Spleen (tissue), 11 donors: ENCODE measurements around the gene CEP41. TPM values are rescaled to one million over a fixed set of nuclear protein-coding genes. Genes with fewer than 3 reads are reported as not detected.

Experiments
- DNase-seq: peaks from one replicate; pipeline ENCODE4 v3.0.0-alpha.2; 2020
- H3K27ac ChIP-seq, 8 donors: fragments of 200-600 bp; sonication (generic) in 7 of 8; 1 replicate in 4 of 8; 2 replicates in 4 of 8; pipeline versions ENCODE4 v1.5.0 to v1.8.0; 2016 to 2021; ENCODE audit warnings: inconsistent platforms in 4 of 8, mild to moderate bottlenecking in 4 of 8, moderate library complexity in 1 of 8
- H3K27me3 ChIP-seq, 7 donors: fragments of 200-600 bp; sonication (generic) in 6 of 7; replicated peaks in 1 of 7; 1 replicate in 4 of 7; 2 replicates in 3 of 7; pipeline versions ENCODE4 v1.5.0 to v1.8.0; 2016 to 2021; ENCODE audit warnings: inconsistent platforms in 3 of 7, mild to moderate bottlenecking in 1 of 7
- H3K36me3 ChIP-seq, 6 donors: fragments of 200-600 bp; sonication (generic) in 5 of 6; 1 replicate in 4 of 6; 2 replicates in 2 of 6; pipeline versions ENCODE4 v1.5.0 to v1.8.0; 2016 to 2021; ENCODE audit warnings: inconsistent platforms in 2 of 6
- H3K4me1 ChIP-seq, 6 donors: fragments of 200-600 bp; sonication (generic) in 5 of 6; 1 replicate in 3 of 6; 2 replicates in 3 of 6; pipeline versions ENCODE4 v1.5.0 to v1.8.0; 2016 to 2021; ENCODE audit warnings: inconsistent platforms in 3 of 6
- H3K4me3 ChIP-seq, 8 donors: fragments of 200-600 bp; sonication (generic) in 7 of 8; 1 replicate in 4 of 8; 2 replicates in 4 of 8; pipeline versions ENCODE4 v1.5.0 to v1.8.0; 2016 to 2021; ENCODE audit warnings: inconsistent platforms in 4 of 8, mild to moderate bottlenecking in 4 of 8, moderate library complexity in 2 of 8
- H3K9me3 ChIP-seq, 8 donors: fragments of 200-600 bp; sonication (generic) in 7 of 8; 1 replicate in 4 of 8; 2 replicates in 4 of 8; pipeline versions ENCODE4 v1.5.0 to v1.8.0; 2016 to 2021; ENCODE audit warnings: inconsistent platforms in 4 of 8
- POLR2A ChIP-seq, 3 donors: fragments of 450-650 bp; IDR thresholded peaks; one replicate each; pipeline ENCODE4 v1.5.1; 2017; ENCODE audit warnings: antibody characterized with exemption in 3 of 3, mild to moderate bottlenecking in 1 of 3
- POLR2AphosphoS5 ChIP-seq, 3 donors: sonication (generic); formaldehyde crosslinking; IDR thresholded peaks; one replicate each; pipeline ENCODE4 v1.5.1; 2017; ENCODE audit warnings: antibody characterized with exemption in 3 of 3
- WGBS, 5 donors: extraction: QIAGEN DNeasy Blood & Tissue Kit in 3 of 5; methylation state at CpG; one replicate each; pipeline versions ENCODE4 v1.1.5 to v1.1.7; 2013 to 2018; 5-methylcytosine and 5-hydroxymethylcytosine counted together
- intact Hi-C: fragments of 100-400 bp; cut with DNase I; formaldehyde crosslinking; loops from one replicate; pipeline ENCODE4 v1.15.0; 2023; ENCODE audit warnings: low total_unique reads
- polyA plus RNA-seq, 3 donors: library from polyadenylated mRNA; stranded (reverse); fragments of 200-250 nt; gene quantifications; one replicate each; pipeline ENCODE4 v1.2.1, GENCODE V29; 2013
- total RNA-seq, 7 donors: library from RNA; depleted of rRNA in 3 of 7; stranded (reverse); fragments of >200 nt in 3 of 7; fragmentation: NEBNext Ultra II Directional in 4 of 7; extraction: Animal tissue kit (Norgen Biotek cat#: 25700) in 4 of 7; gene quantifications; one replicate each; pipeline versions ENCODE4 v1.1.0 to v1.2.1, GENCODE V29; 2016 to 2021
- TF ChIP-seq, protein P1 (sequence below), 11 experiments: fragments of 200-600 bp in 7 of 11; fragments of 450-650 bp in 4 of 11; sonication (generic) in 4 of 11; IDR thresholded peaks in 8 of 11; conservative IDR thresholded peaks in 3 of 11; 1 replicate in 7 of 11; 2 replicates in 4 of 11; pipeline versions ENCODE4 v1.4.0 to v1.8.0; 2016 to 2021; ENCODE audit warnings: antibody characterized with exemption in 11 of 11, inconsistent platforms in 4 of 11, mild to moderate bottlenecking in 1 of 11
- donor health status: healthy with polysubstance abuse.
- donor health status: DM: no; HTN: no; CAD: no; lungs with moderate emphysema.
- donor health status: DM: no; HTN: no; CAD: no.
- donor health status: Bipolar disorder and iron deficiency.
- donor health status: healthy.
- donor health status: DM: no; HTN: no; CAD: no.
- donor health status: DM: yes; HTN: yes; CAD: no.

The CEP41 gene
- total and polyA plus RNA-seq, 10 donors: 2.3 to 19.3 (median 12.5) TPM

DNA sequence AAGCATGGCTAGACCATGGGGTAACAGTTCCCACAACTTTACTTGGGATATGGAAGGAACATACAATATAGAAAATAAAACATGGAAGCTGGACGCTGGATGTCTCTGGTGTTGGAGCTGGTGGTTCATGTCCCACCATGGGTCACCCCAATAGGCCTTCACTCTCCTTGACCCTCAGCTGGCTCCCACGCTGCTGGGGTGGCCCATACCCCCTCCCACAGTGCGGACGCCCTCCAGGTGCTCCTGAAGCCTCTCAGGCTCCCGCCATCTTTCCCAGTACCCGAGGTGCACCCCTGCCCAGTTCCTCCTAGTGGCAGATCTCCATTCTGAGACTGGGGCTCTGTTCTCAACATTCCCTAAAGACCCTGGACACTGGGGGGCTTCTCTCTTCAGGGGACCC, 66.3 kb downstream of the CEP41 start:
- TF ChIP-seq, protein P1, sequence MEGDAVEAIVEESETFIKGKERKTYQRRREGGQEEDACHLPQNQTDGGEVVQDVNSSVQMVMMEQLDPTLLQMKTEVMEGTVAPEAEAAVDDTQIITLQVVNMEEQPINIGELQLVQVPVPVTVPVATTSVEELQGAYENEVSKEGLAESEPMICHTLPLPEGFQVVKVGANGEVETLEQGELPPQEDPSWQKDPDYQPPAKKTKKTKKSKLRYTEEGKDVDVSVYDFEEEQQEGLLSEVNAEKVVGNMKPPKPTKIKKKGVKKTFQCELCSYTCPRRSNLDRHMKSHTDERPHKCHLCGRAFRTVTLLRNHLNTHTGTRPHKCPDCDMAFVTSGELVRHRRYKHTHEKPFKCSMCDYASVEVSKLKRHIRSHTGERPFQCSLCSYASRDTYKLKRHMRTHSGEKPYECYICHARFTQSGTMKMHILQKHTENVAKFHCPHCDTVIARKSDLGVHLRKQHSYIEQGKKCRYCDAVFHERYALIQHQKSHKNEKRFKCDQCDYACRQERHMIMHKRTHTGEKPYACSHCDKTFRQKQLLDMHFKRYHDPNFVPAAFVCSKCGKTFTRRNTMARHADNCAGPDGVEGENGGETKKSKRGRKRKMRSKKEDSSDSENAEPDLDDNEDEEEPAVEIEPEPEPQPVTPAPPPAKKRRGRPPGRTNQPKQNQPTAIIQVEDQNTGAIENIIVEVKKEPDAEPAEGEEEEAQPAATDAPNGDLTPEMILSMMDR (IDR thresholded peaks at IDR 0.05 in 8 of 11, conservative IDR thresholded peaks at IDR 0.05 in 3 of 11): no peak
- TF ChIP-seq POLR2A (IDR thresholded peaks at IDR 0.05) (no peak), POLR2AphosphoS5 (IDR thresholded peaks at IDR 0.05) (no peak)
- H3K4me3 ChIP-seq: no peak overlapping the region
- peak; percentile 49 for DNase-seq
- 81 to 94% (median 89%) methylated on average over 6 of the region's 6 CpGs for WGBS, 5 donors
- peak overlapping the region; percentile 66 to 93 (median 84) for H3K27ac ChIP-seq
- H3K27me3 ChIP-seq: no peaks in the 10 kb centered on the region
- H3K9me3 ChIP-seq: peaks cover 0 to 20% (median 15%) of the 10 kb centered on the region in 8 donors
- H3K4me1 ChIP-seq: peaks cover 3 to 49% (median 21%) of the 10 kb centered on the region in 6 donors
- no peaks in the 10 kb centered on the region for H3K36me3 ChIP-seq
- intact Hi-C loops: no loop called here

DNA sequence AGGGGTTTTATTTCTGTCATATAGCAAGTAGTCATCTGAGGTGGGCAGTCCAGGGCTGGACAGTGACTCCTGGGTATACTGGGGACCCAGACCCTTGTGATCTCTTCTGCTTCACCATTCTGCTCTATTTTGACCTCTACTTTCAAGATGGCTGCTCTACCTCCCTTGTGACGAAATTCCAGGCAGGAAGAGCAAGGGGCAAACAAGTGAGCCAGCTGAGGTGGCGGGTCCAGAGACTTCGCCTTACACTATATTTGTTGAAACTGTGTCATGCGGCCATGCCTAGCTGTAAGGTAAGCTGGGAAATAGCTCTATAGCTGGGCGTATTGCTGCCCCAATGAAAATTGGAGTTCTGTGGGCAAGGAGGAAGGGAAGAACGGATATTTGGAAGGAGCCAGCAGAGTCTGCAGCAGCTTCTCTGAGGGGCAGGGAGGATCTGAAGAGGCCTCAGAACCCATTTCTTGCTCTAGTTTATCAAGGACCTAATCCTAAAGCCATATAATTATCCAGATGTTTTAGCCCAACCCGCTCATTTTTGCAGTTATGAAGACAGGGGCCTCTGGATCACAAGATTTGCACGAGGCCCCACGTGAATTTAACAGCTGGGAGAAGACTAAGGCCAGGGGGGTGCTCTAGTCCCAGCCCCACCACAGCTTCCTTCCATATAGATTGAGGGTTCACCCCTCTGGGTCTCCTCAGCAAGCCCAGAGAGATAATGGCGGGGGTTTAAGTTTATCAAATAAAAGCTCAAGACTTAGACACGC, 68.2 kb downstream of the CEP41 start:
- 72 to 81% (median 80%) methylated on average over 11 of the region's 11 CpGs for WGBS, 5 donors
- peaks cover 7 to 65% (median 31%) of the 10 kb centered on the region in 6 donors for H3K4me1 ChIP-seq
- DNase-seq: no peak
- no peaks in the 10 kb centered on the region for H3K27me3 ChIP-seq
- H3K4me3 ChIP-seq: no peak overlapping the region
- peak overlapping the region; percentile 55 to 93 (median 84) for H3K27ac ChIP-seq
- H3K36me3 ChIP-seq: no peaks in the 10 kb centered on the region
- intact Hi-C loops: no loop called here
- H3K9me3 ChIP-seq: peaks cover 0 to 20% (median 15%) of the 10 kb centered on the region in 8 donors
- TF ChIP-seq POLR2A (IDR thresholded peaks at IDR 0.05) (no peak), POLR2AphosphoS5 (IDR thresholded peaks at IDR 0.05) (no peak)
- TF ChIP-seq, protein P1 (IDR thresholded peaks at IDR 0.05 in 8 of 11, conservative IDR thresholded peaks at IDR 0.05 in 3 of 11): no peak

DNA sequence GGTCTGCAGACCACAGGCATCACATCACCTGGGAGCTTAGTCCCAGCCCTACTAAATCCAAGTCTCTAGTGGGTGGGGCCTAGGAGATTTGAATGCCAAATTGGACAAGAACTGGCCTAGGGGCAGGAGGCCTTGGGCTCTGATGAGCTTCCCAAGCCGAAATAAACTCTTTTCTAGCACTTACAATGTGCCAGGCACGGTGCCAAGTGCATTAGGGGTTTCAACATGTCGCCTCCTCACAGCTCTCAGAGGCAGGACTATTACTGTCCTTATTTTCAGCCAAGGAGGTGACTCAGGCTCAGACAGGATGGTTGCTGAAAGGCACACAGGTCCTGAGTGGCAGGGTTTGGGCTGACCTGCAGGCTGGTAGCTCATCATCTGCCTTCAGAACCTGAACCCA, 69.8 kb downstream of the CEP41 start:
- Histone ChIP-seq H3K4me3 (no peak overlapping the region), H3K36me3 (no peaks in the 10 kb centered on the region), H3K27me3 (no peaks in the 10 kb centered on the region), H3K27ac (peak overlapping the region in 5 of 8 donors; percentile 81 to 93 (median 86)), H3K4me1 (peaks cover 7 to 66% (median 31%) of the 10 kb centered on the region in 6 donors), H3K9me3 (peaks cover 0 to 5% (median 2%) of the 10 kb centered on the region in 8 donors)
- intact Hi-C loops: no loop called here
- 57 to 75% (median 69%) methylated on average over 3 of the region's 3 CpGs for WGBS, 5 donors
- TF ChIP-seq POLR2A (IDR thresholded peaks at IDR 0.05) (no peak), POLR2AphosphoS5 (IDR thresholded peaks at IDR 0.05) (no peak)
- TF ChIP-seq, protein P1 (IDR thresholded peaks at IDR 0.05 in 8 of 11, conservative IDR thresholded peaks at IDR 0.05 in 3 of 11): no peak
- DNase-seq: peak; percentile 44

DNA sequence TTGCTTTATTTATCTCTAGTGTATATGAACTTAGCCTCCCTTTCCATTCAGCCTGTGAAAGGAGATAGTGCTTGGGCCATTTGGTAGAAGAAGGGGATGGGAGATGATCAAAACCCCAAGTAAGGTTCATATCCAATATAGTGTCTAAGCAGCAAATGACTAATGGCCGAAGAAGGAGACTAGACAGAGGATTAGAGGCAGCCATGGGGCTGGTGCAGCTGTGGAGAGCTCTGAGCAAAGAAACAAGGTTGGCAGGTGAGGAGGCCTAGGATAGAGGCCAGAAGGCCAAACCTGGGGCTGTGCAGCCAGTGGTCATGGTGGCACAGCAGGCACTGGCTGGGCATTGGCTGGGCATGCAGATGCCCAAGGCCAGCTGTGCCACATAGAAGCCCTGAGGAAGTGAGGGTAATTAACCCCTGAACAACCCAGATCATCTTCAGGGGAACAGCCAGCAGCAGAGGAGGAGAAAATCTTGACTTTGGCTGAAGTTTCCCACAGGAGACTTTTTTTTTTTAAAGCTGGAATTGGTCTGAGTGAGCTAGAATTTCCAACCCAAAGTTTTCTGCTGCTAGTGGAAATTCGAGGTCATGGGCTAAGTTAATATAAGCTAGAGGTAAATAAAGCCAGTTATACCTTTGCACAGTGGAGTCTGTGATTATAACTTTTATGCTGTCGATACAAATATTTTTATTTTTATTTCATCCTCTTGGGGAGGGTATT, 70.8 kb downstream of the CEP41 start:
- WGBS, 5 donors: 62 to 91% (median 71%) methylated on average over 3 of the region's 3 CpGs
- Histone ChIP-seq H3K36me3 (no peaks in the 10 kb centered on the region), H3K27me3 (no peaks in the 10 kb centered on the region), H3K4me3 (no peak overlapping the region), H3K9me3 (no peaks in the 10 kb centered on the region), H3K27ac (peak overlapping the region in 5 of 8 donors; percentile 71 to 93 (median 84)), H3K4me1 (peaks cover 7 to 66% (median 31%) of the 10 kb centered on the region in 6 donors)
- peak; percentile 41 for DNase-seq
- TF ChIP-seq POLR2A (IDR thresholded peaks at IDR 0.05) (no peak), POLR2AphosphoS5 (IDR thresholded peaks at IDR 0.05) (no peak)
- TF ChIP-seq, protein P1 (IDR thresholded peaks at IDR 0.05 in 8 of 11, conservative IDR thresholded peaks at IDR 0.05 in 3 of 11): no peak
- intact Hi-C loops: no loop called here
